Measurements from ENCODE around the gene LHFPL3.

The LHFPL3 gene

GRCh38 chr7:104627516-104627915 is 299.1 kb downstream of the LHFPL3 start:
- H3K27ac ChIP-seq: no peak overlapping the region
- no peak for DNase-seq

GRCh38 chr7:104628017-104628416 is 299.6 kb downstream of the LHFPL3 start:
- DNase-seq: no peak
- no peaks in the 10 kb centered on the region for H3K36me3 ChIP-seq
- TF ChIP-seq CTCF (IDR thresholded peaks at IDR 0.05): no peak
- no peaks in the 10 kb centered on the region for H3K27me3 ChIP-seq
- no peak overlapping the region for H3K27ac ChIP-seq
- no peaks in the 10 kb centered on the region for H3K4me1 ChIP-seq
- intact Hi-C loops (cut with DNase I; ENCODE audit: low total_unique reads): no loop called here
- H3K9me3 ChIP-seq: no peaks in the 10 kb centered on the region
- no peak overlapping the region for H3K4me3 ChIP-seq

More at GRCh38 chr7:104627516-104627915, 299.1 kb downstream of the LHFPL3 start:
- no peak for TF ChIP-seq CTCF (IDR thresholded peaks at IDR 0.05)
- intact Hi-C loops (cut with DNase I; ENCODE audit: low total_unique reads): no loop called here
- Histone ChIP-seq H3K4me1 (no peaks in the 10 kb centered on the region), H3K36me3 (no peaks in the 10 kb centered on the region), H3K9me3 (no peaks in the 10 kb centered on the region), H3K4me3 (no peak overlapping the region), H3K27me3 (no peaks in the 10 kb centered on the region)

GRCh38 chr7:104629408-104629807 is 301.0 kb downstream of the LHFPL3 start:
- intact Hi-C loops (cut with DNase I; ENCODE audit: low total_unique reads): no loop called here
- Histone ChIP-seq H3K4me1 (no peaks in the 10 kb centered on the region), H3K27ac (no peak overlapping the region), H3K4me3 (no peak overlapping the region), H3K9me3 (no peaks in the 10 kb centered on the region), H3K27me3 (no peaks in the 10 kb centered on the region), H3K36me3 (no peaks in the 10 kb centered on the region)
- DNase-seq: no peak
- no peak for TF ChIP-seq CTCF (IDR thresholded peaks at IDR 0.05)

- DNase-seq: no peak
- no peak for TF ChIP-seq CTCF (IDR thresholded peaks at IDR 0.05)
- no peaks in the 10 kb centered on the region for H3K36me3 ChIP-seq
- H3K4me1 ChIP-seq: no peaks in the 10 kb centered on the region
- H3K4me3 ChIP-seq: no peak overlapping the region
- intact Hi-C loops (cut with DNase I; ENCODE audit: low total_unique reads): no loop called here
- no peaks in the 10 kb centered on the region for H3K9me3 ChIP-seq
- H3K27me3 ChIP-seq: no peaks in the 10 kb centered on the region
- no peak overlapping the region for H3K27ac ChIP-seq
Measured at GRCh38 chr7:104640506-104640905, 312.1 kb downstream of the LHFPL3 start.

- Histone ChIP-seq H3K27me3 (no peaks in the 10 kb centered on the region), H3K36me3 (no peaks in the 10 kb centered on the region), H3K4me3 (no peak overlapping the region), H3K27ac (no peak overlapping the region), H3K4me1 (no peaks in the 10 kb centered on the region), H3K9me3 (no peaks in the 10 kb centered on the region)
- DNase-seq: no peak
- intact Hi-C loops (cut with DNase I; ENCODE audit: low total_unique reads): no loop called here
- no peak for TF ChIP-seq CTCF (IDR thresholded peaks at IDR 0.05)
Measured at GRCh38 chr7:104642560-104642959, 314.2 kb downstream of the LHFPL3 start.

GRCh38 chr7:104643587-104644217 is 315.3 kb downstream of the LHFPL3 start:
- H3K27ac ChIP-seq: no peak overlapping the region
- H3K27me3 ChIP-seq: no peaks in the 10 kb centered on the region
- no peaks in the 10 kb centered on the region for H3K4me1 ChIP-seq
- H3K4me3 ChIP-seq: no peak overlapping the region
- H3K36me3 ChIP-seq: no peaks in the 10 kb centered on the region
- TF ChIP-seq CTCF (IDR thresholded peaks at IDR 0.05): no peak
- no peak for DNase-seq
- intact Hi-C loops (cut with DNase I; ENCODE audit: low total_unique reads): no loop called here
- no peaks in the 10 kb centered on the region for H3K9me3 ChIP-seq

Data from tibial artery (tissue), 4 donors.